GM21723 (cell line): ENCODE data around the gene RHEBL1.
A peak's percentile ranks its signal among the peaks of the same experiment; 100 is the strongest.
"Not testable (repeated sequence)": the region's sequence is repeated elsewhere in the genome, so short reads cannot be mapped to it uniquely, and the experiment has no call there.

Experiments used
- ATAC-seq: cut with Tn5 transposase; IDR thresholded peaks from one replicate; pipeline ENCODE4 v1.9.1; 2021; ENCODE audit warnings: mild to moderate bottlenecking, moderate library complexity; ENCODE audit not compliant: unreplicated experiment

The RHEBL1 gene

GRCh38 chr12:49089821-49090773 is 20.3 kb upstream of the RHEBL1 start:
- ATAC-seq, result no peak

DNA sequence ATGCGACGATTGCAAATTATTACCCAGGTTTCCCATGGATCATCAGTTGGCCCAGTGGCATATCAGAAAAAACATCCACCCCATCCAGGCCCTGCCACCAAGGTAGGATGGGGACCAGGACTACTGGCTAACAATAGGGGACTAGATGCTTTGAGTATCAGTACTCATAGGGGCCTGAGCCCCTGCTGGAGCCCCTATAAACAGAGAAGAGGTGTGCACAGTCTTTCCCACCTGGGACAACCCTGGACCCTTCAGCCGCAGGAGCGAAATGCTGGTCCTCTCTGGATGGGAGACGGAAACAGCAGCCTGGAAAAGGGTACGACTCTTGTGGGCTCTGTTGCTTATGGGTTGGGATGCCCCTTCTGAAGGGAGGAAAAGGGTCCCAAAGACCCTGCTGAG is 19.2 kb upstream of the RHEBL1 start:
- ATAC-seq, result no peak

DNA sequence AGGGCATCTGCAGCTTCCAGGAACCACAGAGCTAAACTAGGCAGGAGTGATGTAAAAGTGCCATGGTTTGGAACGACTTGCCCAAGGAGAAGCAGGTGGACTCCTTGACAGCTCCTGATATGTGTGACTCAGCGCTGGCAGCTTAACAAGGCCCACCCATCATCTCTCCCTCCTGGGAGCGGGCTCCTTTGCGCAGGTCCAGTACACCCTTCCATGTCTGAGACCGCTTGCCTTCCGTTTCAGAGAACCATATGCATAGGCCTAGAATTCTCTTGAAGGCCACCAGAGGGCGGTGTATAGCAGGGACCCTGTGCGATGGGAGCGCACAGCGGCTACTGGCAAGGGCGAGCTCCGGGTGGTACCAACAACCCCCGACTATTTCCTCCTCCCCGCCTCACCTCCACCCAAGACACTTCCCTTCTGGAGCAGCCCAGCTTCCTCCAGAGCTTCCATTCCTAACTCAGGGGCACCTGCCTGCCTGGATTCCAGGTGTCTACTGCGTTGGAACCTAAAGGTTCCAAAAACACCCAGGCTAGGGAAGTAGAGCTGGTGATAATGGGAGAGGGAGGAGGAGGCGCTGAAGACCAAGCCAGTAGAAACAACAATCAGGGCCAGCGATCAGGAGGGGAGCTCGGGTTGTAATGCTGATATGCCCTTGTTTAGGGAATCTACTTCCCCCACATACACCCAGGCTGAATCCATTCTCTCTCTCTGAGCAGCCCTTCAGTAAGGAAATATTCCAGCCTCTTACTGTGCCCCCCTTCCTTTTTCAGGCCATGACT is 18.6 kb upstream of the RHEBL1 start:
- peak; percentile 87 for ATAC-seq

DNA sequence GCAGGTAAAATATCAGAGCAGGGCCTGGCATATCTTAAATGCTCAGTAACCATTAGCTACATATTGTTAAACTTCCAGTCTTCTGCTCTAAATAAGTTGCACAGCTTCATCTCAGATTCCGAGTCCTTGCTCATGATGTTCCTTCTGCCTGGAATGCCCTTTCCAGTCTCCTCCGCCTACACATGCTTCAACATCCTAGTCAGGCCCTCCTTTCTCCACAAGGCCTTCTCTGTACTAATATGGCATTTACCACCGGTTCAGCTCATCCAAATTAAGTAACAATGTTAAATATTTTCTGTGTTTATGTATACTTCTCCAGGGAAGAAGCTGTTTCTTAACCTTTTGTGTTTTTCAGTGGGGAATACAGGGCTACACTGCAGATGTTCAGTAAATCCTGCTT is 16.3 kb upstream of the RHEBL1 start:
- no peak for ATAC-seq

DNA sequence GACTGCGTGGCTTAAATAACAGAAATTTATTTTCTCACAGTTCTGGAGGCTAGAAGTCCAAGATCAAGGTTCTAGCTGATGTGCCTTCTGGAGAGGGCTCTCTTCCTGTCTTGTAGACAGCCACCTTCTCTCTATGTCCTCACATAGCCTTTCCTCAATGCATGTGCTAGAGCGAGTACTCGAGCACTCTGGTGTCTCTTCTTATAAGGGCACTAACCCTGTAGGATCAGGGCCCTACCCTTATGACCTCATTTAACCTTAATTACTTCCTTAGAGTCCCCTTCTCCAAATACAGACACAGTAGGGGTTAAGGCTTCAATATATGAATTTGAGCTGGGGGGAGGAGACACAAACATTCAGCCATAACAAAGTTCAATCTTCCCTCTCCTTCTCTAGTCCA is 14.7 kb upstream of the RHEBL1 start:
- ATAC-seq, result no peak

DNA sequence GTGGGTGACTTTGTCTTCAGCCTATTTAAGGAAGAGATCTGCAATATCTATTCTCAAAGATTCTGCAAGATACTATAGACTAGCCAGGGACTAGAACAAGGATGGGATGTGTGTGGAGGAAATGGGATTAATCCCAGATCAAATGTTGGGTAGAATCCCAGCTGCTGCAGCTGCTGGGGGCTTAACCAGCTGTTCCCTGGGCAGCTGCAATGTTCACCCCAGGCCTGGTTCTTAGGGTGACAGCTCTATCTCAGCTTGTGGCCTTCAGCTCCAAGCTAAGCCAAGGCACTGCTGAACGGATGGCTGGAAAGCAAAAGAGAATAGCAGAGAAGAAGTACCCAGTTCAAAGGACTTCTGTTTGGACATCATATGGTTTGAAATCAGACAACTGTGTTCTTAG is 10.0 kb upstream of the RHEBL1 start:
- ATAC-seq, result no peak

DNA sequence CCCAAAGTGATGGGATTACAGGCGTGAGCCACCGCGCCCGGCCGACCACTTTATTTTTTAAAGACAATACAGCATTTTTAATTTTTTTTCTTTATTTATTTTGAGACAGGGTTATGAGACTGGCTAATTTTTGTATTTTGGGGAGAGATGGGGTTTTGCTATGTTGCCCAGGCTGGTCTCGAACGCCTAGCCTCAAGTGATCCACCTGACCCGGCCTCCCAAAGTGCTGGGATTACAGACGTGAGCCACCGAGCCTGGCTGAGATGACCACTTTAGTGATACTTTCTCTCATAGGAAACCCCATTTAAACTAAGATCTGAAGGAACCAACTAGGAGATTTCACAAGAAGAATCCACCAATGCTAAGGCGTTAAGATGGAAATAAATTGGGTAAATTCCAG is 1.2 kb upstream of the RHEBL1 start:
- ATAC-seq, result no peak

- ATAC-seq, result peak; percentile 15
These were observed 786 bp downstream of the RHEBL1 start for GRCh38 chr12:49068879-49069506.

- ATAC-seq, result no peak
These were observed 3.7 kb downstream of the RHEBL1 start for GRCh38 chr12:49066120-49066519.

- no peak for ATAC-seq
These were observed 5.0 kb downstream of the RHEBL1 start for GRCh38 chr12:49064767-49065152.

DNA sequence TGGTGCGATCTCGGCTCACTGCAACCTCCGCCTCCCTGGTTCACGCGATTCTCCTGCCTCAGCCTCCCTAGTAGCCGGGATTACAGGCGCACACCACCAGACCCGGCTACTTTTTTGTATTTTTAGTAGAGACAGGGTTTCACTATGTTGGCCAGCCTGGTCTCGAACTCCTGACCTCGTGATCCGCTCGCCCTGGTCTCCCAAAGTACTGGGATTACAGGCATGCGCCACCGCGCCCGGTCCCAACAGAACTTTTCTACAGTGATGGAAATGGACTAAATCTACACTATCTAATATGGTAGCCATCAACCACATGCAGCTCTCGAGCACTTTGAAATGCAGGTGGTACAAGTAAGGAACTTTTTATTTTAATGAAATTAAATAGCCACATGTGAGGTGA is 7.9 kb downstream of the RHEBL1 start:
- ATAC-seq, result not testable (repeated sequence)

DNA sequence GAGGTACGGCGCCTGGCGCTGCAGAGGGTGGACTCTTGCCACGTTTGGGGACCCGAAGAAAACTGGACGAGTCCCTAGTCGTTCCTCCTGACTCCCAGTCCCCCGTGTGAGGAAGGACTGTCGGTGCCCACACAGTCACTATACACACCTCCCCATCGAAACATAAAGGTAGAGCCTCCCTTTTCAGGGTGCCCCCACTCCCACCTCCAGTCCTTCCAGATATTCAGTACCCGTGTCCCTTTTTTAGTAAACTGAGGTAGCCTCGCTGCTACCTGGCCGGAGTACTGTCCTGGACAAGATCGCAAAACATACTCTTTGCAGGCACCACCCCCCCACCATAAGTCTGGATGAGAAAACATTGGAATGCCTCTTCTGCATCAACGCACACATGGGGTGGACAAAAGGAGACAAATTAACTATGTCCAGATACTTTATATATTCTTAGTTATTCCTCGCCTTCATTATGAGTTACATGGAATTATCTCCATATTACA is 8.6 kb downstream of the RHEBL1 start:
- ATAC-seq, result no peak

- ATAC-seq, result peak; percentile 54
These were observed 9.3 kb downstream of the RHEBL1 start, which contains the start of gene KMT2D for GRCh38 chr12:49060237-49061156. Gene KMT2D, minus strand, starts transcription at chr12:49060794. Its CDS starts 5,470 bp downstream, at chr12:49055324.

GRCh38 chr12:49059299-49060171 is 10.2 kb downstream of the RHEBL1 start:
- peak; percentile 7 for ATAC-seq

DNA sequence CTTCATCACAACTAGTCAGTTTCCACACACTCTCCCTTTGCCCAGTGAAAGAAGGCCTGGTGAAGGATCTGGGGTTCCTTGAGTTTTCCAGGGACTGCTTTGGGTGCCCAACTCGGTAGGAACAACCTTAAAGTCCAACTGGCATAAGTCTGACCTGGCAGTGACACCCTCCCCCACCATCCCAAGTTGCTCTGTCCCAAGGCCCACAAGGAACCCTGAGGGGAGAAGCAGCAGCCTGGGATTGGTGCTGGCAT is 10.8 kb downstream of the RHEBL1 start:
- no peak for ATAC-seq

GRCh38 chr12:49058366-49059044 is 11.3 kb downstream of the RHEBL1 start:
- ATAC-seq, result no peak

- ATAC-seq, result no peak
These were observed 11.9 kb downstream of the RHEBL1 start for GRCh38 chr12:49057888-49058287.

- peak; percentile 60 for ATAC-seq
These were observed 13.6 kb downstream of the RHEBL1 start for GRCh38 chr12:49055978-49056754.
